Left lung (tissue), 10 donors: ENCODE results near the gene CRB2. TPM values are rescaled to one million over a fixed set of nuclear protein-coding genes. Genes with fewer than 3 reads are reported as not detected.

Experiments used
- ATAC-seq: fragments of 200-7000 bp; cut with Tn5 transposase; one replicate; pipeline ENCODE4 v1.9.1; 2020; ENCODE audit warnings: moderate library complexity
- DNase-seq, 4 donors: peaks; one replicate each; pipeline ENCODE4 v3.0.0-alpha.2; 2013 to 2020
- H3K27ac ChIP-seq, 2 donors: fragments of 200-600 bp; sonication (generic) in 1 of 2; one replicate each; pipeline versions ENCODE4 v1.5.0 to v1.8.0; 2020 to 2021
- H3K27me3 ChIP-seq, 2 donors: fragments of 200-600 bp; sonication (generic) in 1 of 2; one replicate each; pipeline versions ENCODE4 v1.5.0 to v1.8.0; 2020 to 2021
- H3K36me3 ChIP-seq, 2 donors: fragments of 200-600 bp; sonication (generic) in 1 of 2; one replicate each; pipeline versions ENCODE4 v1.5.0 to v1.8.0; 2020 to 2021
- H3K4me1 ChIP-seq, 2 donors: fragments of 200-600 bp; one replicate each; pipeline ENCODE4 v1.8.0; 2021
- H3K4me3 ChIP-seq, 2 donors: fragments of 200-600 bp; sonication (generic) in 1 of 2; one replicate each; pipeline versions ENCODE4 v1.5.0 to v1.8.0; 2020 to 2021; ENCODE audit warnings: mild to moderate bottlenecking in 1 of 2
- H3K9me3 ChIP-seq, 2 donors: fragments of 200-600 bp; sonication (generic) in 1 of 2; one replicate each; pipeline versions ENCODE4 v1.5.0 to v1.8.0; 2020 to 2021
- CTCF ChIP-seq, 2 donors: fragments of 200-600 bp; sonication (generic) in 1 of 2; IDR thresholded peaks; one replicate each; pipeline versions ENCODE4 v1.5.0 to v1.8.0; 2021; ENCODE audit warnings: antibody characterized with exemption in 2 of 2
- intact Hi-C, 2 donors: fragments of 100-400 bp; cut with DNase I; formaldehyde crosslinking; loops; one replicate each; pipeline versions ENCODE4 v1.11.2 to v1.14.2; 2022
- polyA plus RNA-seq, 6 donors: library from polyadenylated mRNA; unstranded; fragments of 120-200 nt; gene quantifications; one replicate each; pipeline ENCODE4 v1.2.1, GENCODE V29; 2013; ENCODE audit not compliant: insufficient read length in 6 of 6
- total RNA-seq, 2 donors: library from RNA; stranded (reverse); fragmentation: NEBNext Ultra II Directional; extraction: Animal tissue kit (Norgen Biotek cat#: 25700); gene quantifications; one replicate each; pipeline ENCODE4 v1.2.1, GENCODE V29; 2021
- donor health status: DM: no; HTN: yes; CAD: no.
- donor health status: DM: no; HTN: no; CAD: no.

CRB2 gene
- total and polyA plus RNA-seq, 8 donors: 0.08 to 0.58 (median 0.34) TPM

- intact Hi-C loops: no loop called here
- no peaks in the 10 kb centered on the region for H3K36me3 ChIP-seq
These were observed 21.4 kb upstream of the CRB2 start for GRCh38 chr9:123334639-123335038.

GRCh38 chr9:123335193-123335985 is 20.6 kb upstream of the CRB2 start:
- H3K9me3 ChIP-seq: no peaks in the 10 kb centered on the region
- no peak for TF ChIP-seq CTCF (IDR thresholded peaks at IDR 0.05)
- peak in 2 of 4 donors; percentile 64 to 71 for DNase-seq
- peaks cover 16 to 18% of the 10 kb centered on the region in 2 donors for H3K4me1 ChIP-seq
- no peak overlapping the region for H3K4me3 ChIP-seq
- peak; percentile 70 for ATAC-seq
- peak overlapping the region in 1 of 2 donors; percentile 59 for H3K27ac ChIP-seq
- intact Hi-C loops: no loop called here
- peaks cover 0 to 20% of the 10 kb centered on the region in 2 donors for H3K27me3 ChIP-seq
- no peaks in the 10 kb centered on the region for H3K36me3 ChIP-seq

More at GRCh38 chr9:123334639-123335038, 21.4 kb upstream of the CRB2 start:
- Histone ChIP-seq H3K27ac (no peak overlapping the region), H3K4me1 (peaks cover 8 to 11% of the 10 kb centered on the region in 2 donors), H3K4me3 (no peak overlapping the region), H3K27me3 (peaks cover 0 to 13% of the 10 kb centered on the region in 2 donors), H3K9me3 (no peaks in the 10 kb centered on the region)
- ATAC-seq: no peak
- TF ChIP-seq CTCF (IDR thresholded peaks at IDR 0.05): no peak
- no peak for DNase-seq

GRCh38 chr9:123335986-123336329 is 20.0 kb upstream of the CRB2 start:
- Histone ChIP-seq H3K27ac (peak overlapping the region in 1 of 2 donors; percentile 30), H3K36me3 (no peaks in the 10 kb centered on the region), H3K9me3 (no peaks in the 10 kb centered on the region), H3K4me3 (no peak overlapping the region), H3K27me3 (peaks cover 0 to 24% of the 10 kb centered on the region in 2 donors), H3K4me1 (peaks cover 17 to 22% of the 10 kb centered on the region in 2 donors)
- TF ChIP-seq CTCF (IDR thresholded peaks at IDR 0.05): no peak
- ATAC-seq (peak; percentile 70), DNase-seq (no peak)
- intact Hi-C loops: no loop called here

GRCh38 chr9:123336449-123336848 is 19.5 kb upstream of the CRB2 start:
- intact Hi-C loops: no loop called here

More at GRCh38 chr9:123336449-123336848, 19.5 kb upstream of the CRB2 start:
- no peak for TF ChIP-seq CTCF (IDR thresholded peaks at IDR 0.05)
- Histone ChIP-seq H3K27me3 (peaks cover 0 to 24% of the 10 kb centered on the region in 2 donors), H3K27ac (peak overlapping the region in 1 of 2 donors; percentile 30), H3K4me3 (no peak overlapping the region), H3K36me3 (no peaks in the 10 kb centered on the region), H3K4me1 (peaks cover 17 to 22% of the 10 kb centered on the region in 2 donors), H3K9me3 (no peaks in the 10 kb centered on the region)
- DNase-seq (no peak), ATAC-seq (peak; percentile 24)
